LNCaP clone FGC (cell line): ENCODE measurements around the gene ADGRD2.

ENCODE experiments used
- DNase-seq: peaks from one replicate; pipeline ENCODE4 v3.0.0-alpha.2; 2011; ENCODE audit warnings: low read depth
- H3K4me3 ChIP-seq: 2 replicates; pipeline ENCODE4 v1.5.1; 2011; ENCODE audit warnings: mild to moderate bottlenecking, low read depth, low read length, control low read depth
- CTCF ChIP-seq: IDR thresholded peaks from 2 replicates; pipeline ENCODE4 v1.5.1; 2012; ENCODE audit warnings: mild to moderate bottlenecking; ENCODE audit not compliant: control insufficient read depth, insufficient read depth; ENCODE audit errors: extremely low read depth

The ADGRD2 gene

GRCh38 chr9:124506931-124507879 lies 57.0 kb downstream of the ADGRD2 start, which contains the start of gene NR5A1:
Gene NR5A1, minus strand, starts transcription at chr9:124507399. Its CDS starts 4,004 bp downstream, at chr9:124503395.
- no peak for TF ChIP-seq CTCF
- no peak within 1 kb of the TSS for H3K4me3 ChIP-seq
- no peak for DNase-seq

- no peak for DNase-seq
- no peak overlapping the region for H3K4me3 ChIP-seq
- no peak for TF ChIP-seq CTCF
Observed at GRCh38 chr9:124507880-124508423, 57.7 kb downstream of the ADGRD2 start.

- no peak overlapping the region for H3K4me3 ChIP-seq
- DNase-seq: no peak
- TF ChIP-seq CTCF: no peak
Observed at GRCh38 chr9:124510650-124511425, 60.6 kb downstream of the ADGRD2 start.

- DNase-seq: no peak
- TF ChIP-seq CTCF: no peak
- H3K4me3 ChIP-seq: no peak overlapping the region
Observed at GRCh38 chr9:124511426-124511840, 61.2 kb downstream of the ADGRD2 start.

GRCh38 chr9:124511891-124512805 lies 61.9 kb downstream of the ADGRD2 start:
- DNase-seq: no peak
- TF ChIP-seq CTCF: no peak
- H3K4me3 ChIP-seq: no peak overlapping the region

- DNase-seq: no peak
- no peak for TF ChIP-seq CTCF
- no peak overlapping the region for H3K4me3 ChIP-seq
Observed at GRCh38 chr9:124512806-124513204, 62.6 kb downstream of the ADGRD2 start.
